HepG2 (cell line): ENCODE measurements around the gene KRTAP5-11. TPM values are rescaled to one million over a fixed set of nuclear protein-coding genes. Genes with fewer than 3 reads are reported as not detected.
"Not testable (repeated sequence)": the region's sequence is repeated elsewhere in the genome, so short reads cannot be mapped to it uniquely, and the experiment has no call there.

Experiments
- ATAC-seq: fragments of 200-7000 bp; cut with Tn5 transposase; 3 replicates; pipeline ENCODE4 v1.9.1; 2020; ENCODE audit warnings: mild to moderate bottlenecking, moderate library complexity
- BruUV-seq: library from RNA; stranded (reverse); fragments of 400-500 nt; replicated peaks from 2 replicates; lab custom pipeline; 2021; lab: Mats Ljungman, UMichigan
- CTCF ChIA-PET: fragments of 300-600 bp; formaldehyde crosslinking; extraction: SDS; loops from one replicate; lab custom pipeline; 2021; ENCODE audit warnings: low total read pairs, inconsistent platforms, low intra/inter-chr PET ratio; lab: Yijun Ruan, JAX
- POLR2A ChIA-PET: fragments of 350-600 bp; sonication (Branson Sonifier 250); formaldehyde crosslinking; loops from one replicate; lab custom pipeline; 2020; ENCODE audit warnings: antibody characterized with exemption, inconsistent platforms; lab: Yijun Ruan, JAX
- DNase-seq: peaks from one replicate; pipeline ENCODE4 v3.0.0-alpha.2; 2015; ENCODE audit warnings: low spot score
- FAIRE-seq: peaks from 3 replicates; lab custom pipeline; 2011; peaks lifted over from hg19 to GRCh38; lab: Jason Lieb, UNC
- H2AFZ ChIP-seq: one replicate; pipeline ENCODE4 v1.6.1; 2011; ENCODE audit warnings: low read length, inconsistent platforms
- H3K27ac ChIP-seq: fragments of 300-600 bp; 3 replicates; pipeline ENCODE4 v1.8.0; 2011; ENCODE audit warnings: mixed run types, mild to moderate bottlenecking, mixed read lengths, low read length, inconsistent platforms; ENCODE audit not compliant: insufficient read depth; ENCODE audit errors: extremely low read length
- H3K27me3 ChIP-seq, 2 experiments: fragments of 200-600 bp in 1 of 2; 2 replicates in 1 of 2; 3 replicates in 1 of 2; pipeline versions ENCODE4 v1.6.0 to v1.8.0; 2011; ENCODE audit warnings: low read length in 2 of 2, mild to moderate bottlenecking in 2 of 2, moderate library complexity in 2 of 2, inconsistent platforms in 1 of 2; ENCODE audit not compliant: insufficient read depth in 2 of 2, control insufficient read depth in 1 of 2
- H3K36me3 ChIP-seq, 2 experiments: fragments of 200-600 bp in 1 of 2; replicated peaks in 1 of 2; 2 replicates in 1 of 2; 3 replicates in 1 of 2; pipeline versions ENCODE4 v1.5.1 to v1.8.0; 2011; ENCODE audit warnings: low read length in 2 of 2, inconsistent platforms in 1 of 2; ENCODE audit not compliant: insufficient read depth in 2 of 2, control insufficient read depth in 1 of 2
- H3K4me1 ChIP-seq: 2 replicates; pipeline ENCODE4 v1.5.1; 2012; ENCODE audit warnings: low read length, inconsistent platforms; ENCODE audit not compliant: insufficient read depth
- H3K4me2 ChIP-seq: 2 replicates; pipeline ENCODE4 v1.6.0; 2011; ENCODE audit warnings: low read depth, low read length, inconsistent platforms
- H3K4me3 ChIP-seq, 3 experiments: fragments of 200-600 bp in 1 of 3; sonication (generic), shearing (Covaris generic) in 1 of 3; replicated peaks in 1 of 3; 2 replicates each; pipeline ENCODE4 v1.5.1; 2011 to 2016; ENCODE audit warnings: low read length in 3 of 3, inconsistent platforms in 2 of 3, low read depth in 2 of 3, mild to moderate bottlenecking in 2 of 3, control low read depth in 1 of 3, mixed read lengths in 1 of 3; ENCODE audit not compliant: insufficient read depth in 1 of 3
- H3K79me2 ChIP-seq: one replicate; pipeline ENCODE4 v1.6.1; 2011; ENCODE audit warnings: low read length, inconsistent platforms; ENCODE audit not compliant: insufficient read depth
- H3K9ac ChIP-seq: 2 replicates; pipeline ENCODE4 v1.6.0; 2011; ENCODE audit warnings: mild to moderate bottlenecking, low read depth, low read length, inconsistent platforms; ENCODE audit not compliant: insufficient read depth
- H3K9me3 ChIP-seq: 2 replicates; pipeline ENCODE4 v1.5.1; 2012; ENCODE audit warnings: mild to moderate bottlenecking, low read length
- H4K20me1 ChIP-seq: 2 replicates; pipeline ENCODE4 v1.6.0; 2011; ENCODE audit warnings: inconsistent platforms, mild to moderate bottlenecking, low read length, moderate library complexity; ENCODE audit not compliant: insufficient read depth
- WGBS: methylation state at CpG from one replicate; pipeline ENCODE4 v1.1.6; 2017; ENCODE audit warnings: low lambda C conversion rate; 5-methylcytosine and 5-hydroxymethylcytosine counted together
- in situ Hi-C: cut with HindIII; loops from 2 replicates; pipeline ENCODE4 v1.10.0; 2017; ENCODE audit warnings: low pct_unique_long_range_greater_than_20kb; ENCODE audit not compliant: extremely low pct_ligation_motif_present
- intact Hi-C: fragments of 100-400 bp; cut with micrococcal nuclease; formaldehyde crosslinking; loops from one replicate; pipeline ENCODE4 v1.10.0; 2022; ENCODE audit not compliant: unreplicated experiment
- polyA plus RNA-seq, 8 experiments: library from polyadenylated mRNA; depleted of rRNA in 3 of 8; stranded (reverse) in 7 of 8; unstranded in 1 of 8; fragments of >200 nt; fragmentation: Illumina TruSeq in 4 of 8; extraction: Trizol in 4 of 8; gene quantifications; 2 replicates each; pipeline versions ENCODE4 v1.2.1 to v1.2.3, GENCODE V29; 2011 to 2016; ENCODE audit warnings: low read depth in 4 of 8, missing spikeins in 1 of 8, mixed read lengths in 1 of 8; ENCODE audit not compliant: insufficient read depth in 1 of 8
- total RNA-seq, 5 experiments: library from RNA; depleted of rRNA; stranded (reverse); fragments of >200 nt; fragmentation: Illumina TruSeq; extraction: Trizol; gene quantifications; 2 replicates each; pipeline ENCODE4 v1.2.3, GENCODE V29; 2016; ENCODE audit warnings: low read depth in 1 of 5

KRTAP5-11 gene
- total and polyA plus RNA-seq, 2 of the 13 experiments (the other 11 are each of a cell fraction or from before 2014, with no cell fraction given) = not detected

DNA sequence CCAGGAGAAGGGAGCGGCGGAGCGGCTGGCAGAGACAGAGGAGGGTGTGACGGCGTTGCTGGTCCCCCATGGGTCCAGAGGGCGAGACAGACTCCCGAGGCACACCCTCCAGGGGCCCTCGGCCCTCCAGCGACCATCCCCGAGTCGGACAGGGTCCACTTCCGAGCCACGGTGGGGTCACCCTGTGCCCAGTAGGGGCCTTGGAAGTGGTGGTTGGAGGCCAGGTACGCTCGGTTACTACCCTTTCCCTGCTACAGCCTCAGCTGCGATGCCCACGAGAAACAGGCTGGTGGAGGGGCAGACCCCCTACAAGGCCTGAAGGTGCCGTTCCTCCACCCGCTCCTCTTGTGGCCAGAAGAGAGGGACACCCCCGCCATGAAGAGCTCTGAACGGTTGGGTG, 25.6 kb upstream of the KRTAP5-11 start:
- H3K9me3 ChIP-seq, H3K27me3 ChIP-seq, H3K79me2 ChIP-seq, H4K20me1 ChIP-seq, H3K36me3 ChIP-seq, CTCF ChIA-PET, in situ Hi-C loops, POLR2A ChIA-PET, FAIRE-seq, intact Hi-C loops, H3K4me3 ChIP-seq, H3K9ac ChIP-seq, BruUV-seq, H3K27ac ChIP-seq, ATAC-seq, H3K4me2 ChIP-seq, H2AFZ ChIP-seq, DNase-seq: not testable (repeated sequence)
- H3K4me1 ChIP-seq = peaks cover 13% of the 10 kb centered on the region
- WGBS = 46% methylated on average over 4 of the region's 21 CpGs

DNA sequence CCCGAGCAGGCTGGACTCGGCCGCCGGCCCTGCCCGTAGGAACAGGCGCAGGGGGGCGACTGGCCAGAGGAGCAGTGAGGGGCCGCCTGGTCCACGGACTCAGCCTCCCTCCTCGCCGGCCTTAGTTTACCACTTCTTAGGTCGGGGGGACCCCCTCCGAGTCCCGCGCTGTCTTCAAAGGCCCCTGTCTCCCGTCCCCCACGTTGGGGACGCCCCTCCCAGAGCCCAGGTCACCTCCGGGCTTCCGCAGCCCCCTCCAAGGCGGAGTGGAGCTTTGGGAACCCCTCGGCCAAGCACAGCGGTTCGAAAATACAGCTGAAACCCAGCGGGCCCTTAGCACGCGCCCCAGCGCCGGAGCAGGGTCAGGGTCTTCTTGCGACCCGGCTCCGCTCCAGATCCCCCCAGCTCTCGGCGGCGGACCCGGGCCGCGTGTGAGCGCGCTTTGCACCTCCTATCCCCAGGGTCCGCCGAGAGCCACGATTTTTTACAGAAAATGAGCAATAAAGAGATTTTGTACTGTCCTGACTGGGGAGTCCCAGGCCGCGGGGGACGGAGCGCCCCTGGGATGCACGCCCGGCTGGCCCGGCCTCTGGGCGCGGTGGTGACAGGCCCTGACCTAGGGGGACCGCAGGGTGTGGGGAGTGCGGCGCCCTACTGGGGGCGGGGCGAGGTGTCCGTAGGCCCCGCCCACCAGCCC, 25.0 kb upstream of the KRTAP5-11 start:
- H3K9me3 ChIP-seq, CTCF ChIA-PET, H3K9ac ChIP-seq, intact Hi-C loops, H3K4me3 ChIP-seq, H3K36me3 ChIP-seq, H3K4me2 ChIP-seq, ATAC-seq, DNase-seq, POLR2A ChIA-PET, H3K27me3 ChIP-seq, H2AFZ ChIP-seq, BruUV-seq, H4K20me1 ChIP-seq, H3K79me2 ChIP-seq, H3K27ac ChIP-seq, in situ Hi-C loops, H3K4me1 ChIP-seq, FAIRE-seq: not testable (repeated sequence)
- WGBS = 72% methylated on average over 12 of the region's 59 CpGs

GRCh38 chr11:71606853-71607519, 24.3 kb upstream of the KRTAP5-11 start:
- DNase-seq, H3K27me3 ChIP-seq, H3K27ac ChIP-seq, CTCF ChIA-PET, H3K4me1 ChIP-seq, H2AFZ ChIP-seq, H3K79me2 ChIP-seq, intact Hi-C loops, H4K20me1 ChIP-seq, ATAC-seq, H3K9ac ChIP-seq, BruUV-seq, H3K9me3 ChIP-seq, POLR2A ChIA-PET, in situ Hi-C loops, H3K36me3 ChIP-seq, H3K4me2 ChIP-seq, H3K4me3 ChIP-seq, FAIRE-seq: not testable (repeated sequence)
- 80% methylated on average over 36 of the region's 48 CpGs for whole genome bisulfite sequencing
